Colonic mucosa (tissue), 4 donors: ENCODE measurements around the gene ATP6AP1. TPM values are rescaled to one million over a fixed set of nuclear protein-coding genes. Genes with fewer than 3 reads are reported as not detected.

Source experiments
- DNase-seq: peaks from one replicate; pipeline ENCODE4 v3.0.0-alpha.2; 2020
- H3K27ac ChIP-seq: fragments of 200-600 bp; one replicate; pipeline ENCODE4 v1.8.0; 2021
- H3K27me3 ChIP-seq: fragments of 200-600 bp; one replicate; pipeline ENCODE4 v1.8.0; 2021
- H3K36me3 ChIP-seq: fragments of 200-600 bp; one replicate; pipeline ENCODE4 v1.8.0; 2021
- H3K4me1 ChIP-seq: fragments of 200-600 bp; one replicate; pipeline ENCODE4 v1.8.0; 2021; ENCODE audit warnings: mild to moderate bottlenecking
- H3K4me3 ChIP-seq: fragments of 200-600 bp; one replicate; pipeline ENCODE4 v1.8.0; 2021
- H3K9ac ChIP-seq, 2 donors: one replicate each; pipeline ENCODE4 v1.7.0; 2013; ENCODE audit warnings: control low read depth in 2 of 2, low read depth in 2 of 2, low read length in 2 of 2
- H3K9me3 ChIP-seq: fragments of 200-600 bp; one replicate; pipeline ENCODE4 v1.8.0; 2021
- intact Hi-C: fragments of 100-400 bp; cut with DNase I; formaldehyde crosslinking; loops from one replicate; pipeline ENCODE4 v1.14.1; 2022
- total RNA-seq, 2 donors: library from RNA; stranded (reverse); fragmentation: NEBNext Ultra II Directional in 1 of 2; extraction: Animal tissue kit (Norgen Biotek cat#: 25700) in 1 of 2; gene quantifications; one replicate each; pipeline ENCODE4 v1.2.1, GENCODE V29; 2021
- TF ChIP-seq, protein P1 (sequence below): fragments of 200-600 bp; IDR thresholded peaks from one replicate; pipeline ENCODE4 v1.8.0; 2022; ENCODE audit warnings: antibody characterized with exemption, mild to moderate bottlenecking
- donor health status: healthy.
- donor health status: DM: no; HTN: no; CAD: no.
- donor health status: DM: no; HTN: no; CAD: no.

The ATP6AP1 gene
- total RNA-seq, 2 donors from 2014 or later: 86.3 to 96.9 TPM

DNA sequence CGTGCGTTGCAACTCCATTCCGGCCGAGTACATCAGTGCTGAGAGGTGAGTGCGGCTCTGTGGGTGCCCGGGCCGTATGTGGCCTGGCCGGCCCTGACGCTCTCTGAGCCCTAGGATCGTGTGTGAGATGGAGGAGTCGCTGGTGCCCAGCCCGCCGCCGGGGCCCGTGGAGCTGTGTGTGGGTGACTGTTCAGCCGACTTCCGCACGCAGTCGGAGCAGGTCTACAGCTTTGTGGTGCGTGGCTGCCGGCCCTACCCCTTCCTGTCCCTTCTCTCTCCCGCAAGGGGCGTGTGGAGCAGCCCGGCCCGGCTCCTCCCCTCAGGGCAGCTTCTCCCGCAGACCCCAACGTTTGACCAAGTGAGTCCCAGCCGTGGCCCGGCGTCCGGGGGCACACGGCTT, 37.6 kb downstream of the ATP6AP1 start:
- DNase-seq: no peak
- H3K27ac ChIP-seq: no peak overlapping the region
- no peak overlapping the region for H3K9ac ChIP-seq
- H3K4me3 ChIP-seq: no peak overlapping the region
- H3K36me3 ChIP-seq: no peaks in the 10 kb centered on the region
- H3K9me3 ChIP-seq: no peaks in the 10 kb centered on the region
- no peaks in the 10 kb centered on the region for H3K27me3 ChIP-seq
- TF ChIP-seq, protein P1, sequence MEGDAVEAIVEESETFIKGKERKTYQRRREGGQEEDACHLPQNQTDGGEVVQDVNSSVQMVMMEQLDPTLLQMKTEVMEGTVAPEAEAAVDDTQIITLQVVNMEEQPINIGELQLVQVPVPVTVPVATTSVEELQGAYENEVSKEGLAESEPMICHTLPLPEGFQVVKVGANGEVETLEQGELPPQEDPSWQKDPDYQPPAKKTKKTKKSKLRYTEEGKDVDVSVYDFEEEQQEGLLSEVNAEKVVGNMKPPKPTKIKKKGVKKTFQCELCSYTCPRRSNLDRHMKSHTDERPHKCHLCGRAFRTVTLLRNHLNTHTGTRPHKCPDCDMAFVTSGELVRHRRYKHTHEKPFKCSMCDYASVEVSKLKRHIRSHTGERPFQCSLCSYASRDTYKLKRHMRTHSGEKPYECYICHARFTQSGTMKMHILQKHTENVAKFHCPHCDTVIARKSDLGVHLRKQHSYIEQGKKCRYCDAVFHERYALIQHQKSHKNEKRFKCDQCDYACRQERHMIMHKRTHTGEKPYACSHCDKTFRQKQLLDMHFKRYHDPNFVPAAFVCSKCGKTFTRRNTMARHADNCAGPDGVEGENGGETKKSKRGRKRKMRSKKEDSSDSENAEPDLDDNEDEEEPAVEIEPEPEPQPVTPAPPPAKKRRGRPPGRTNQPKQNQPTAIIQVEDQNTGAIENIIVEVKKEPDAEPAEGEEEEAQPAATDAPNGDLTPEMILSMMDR: no peak
- H3K4me1 ChIP-seq: no peaks in the 10 kb centered on the region
- intact Hi-C loops: no loop called here

DNA sequence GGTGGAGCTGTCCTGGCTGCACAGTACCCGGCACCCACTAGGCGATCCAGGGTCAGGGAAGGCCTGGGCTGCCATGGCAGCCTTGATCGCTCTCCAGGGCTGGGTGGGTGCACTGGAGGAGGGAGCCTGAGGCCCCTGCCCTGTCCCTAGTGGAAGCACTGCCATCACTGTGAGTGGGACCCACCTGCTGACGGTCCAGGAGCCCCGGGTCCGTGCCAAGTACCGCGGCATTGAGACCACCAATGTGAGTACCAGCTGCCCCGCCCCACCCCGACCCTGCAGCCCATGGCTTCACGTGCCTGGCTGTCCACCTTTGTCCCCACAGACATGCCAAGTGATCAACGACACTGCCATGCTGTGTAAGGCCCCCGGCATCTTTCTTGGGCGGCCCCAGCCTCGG, 38.4 kb downstream of the ATP6AP1 start:
- TF ChIP-seq, protein P1: no peak
- Histone ChIP-seq H3K9ac (no peak overlapping the region), H3K4me3 (no peak overlapping the region), H3K4me1 (no peaks in the 10 kb centered on the region), H3K27me3 (no peaks in the 10 kb centered on the region), H3K36me3 (no peaks in the 10 kb centered on the region), H3K9me3 (no peaks in the 10 kb centered on the region), H3K27ac (no peak overlapping the region)
- intact Hi-C loops: no loop called here
- no peak for DNase-seq

DNA sequence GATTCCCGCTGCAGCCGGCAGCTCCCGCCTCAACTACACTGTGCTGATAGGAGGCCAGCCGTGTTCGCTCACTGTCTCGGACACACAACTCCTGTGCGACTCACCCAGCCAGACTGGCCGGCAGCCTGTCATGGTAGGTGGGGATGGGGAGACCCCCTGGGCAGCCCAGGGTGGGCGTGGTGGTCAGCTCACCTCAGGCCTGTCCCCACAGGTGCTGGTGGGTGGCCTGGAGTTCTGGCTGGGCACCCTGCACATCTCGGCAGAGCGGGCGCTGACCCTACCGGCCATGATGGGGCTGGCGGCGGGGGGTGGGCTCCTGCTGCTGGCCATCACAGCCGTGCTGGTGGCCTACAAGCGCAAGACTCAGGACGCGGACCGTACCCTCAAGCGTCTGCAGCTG, 39.1 kb downstream of the ATP6AP1 start:
- Histone ChIP-seq H3K4me1 (no peaks in the 10 kb centered on the region), H3K36me3 (no peaks in the 10 kb centered on the region), H3K27me3 (no peaks in the 10 kb centered on the region), H3K9ac (no peak overlapping the region), H3K4me3 (no peak overlapping the region), H3K27ac (no peak overlapping the region), H3K9me3 (no peaks in the 10 kb centered on the region)
- TF ChIP-seq, protein P1: no peak
- no peak for DNase-seq
- intact Hi-C loops: no loop called here

DNA sequence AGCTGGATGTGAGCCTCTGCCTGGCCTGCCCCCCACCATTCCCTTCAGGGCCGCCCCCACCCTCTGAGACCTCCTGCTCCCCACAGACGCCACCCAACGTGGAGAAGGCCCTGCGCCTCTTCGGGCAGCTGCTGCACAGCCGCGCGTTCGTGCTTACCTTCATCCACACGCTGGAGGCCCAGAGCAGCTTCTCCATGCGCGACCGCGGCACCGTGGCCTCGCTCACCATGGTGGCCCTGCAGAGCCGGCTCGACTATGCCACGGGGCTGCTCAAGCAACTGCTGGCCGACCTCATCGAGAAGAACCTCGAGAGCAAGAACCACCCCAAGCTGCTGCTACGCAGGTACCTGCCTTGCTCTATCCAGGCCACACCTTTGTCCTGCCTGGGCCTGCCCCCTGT, 39.7 kb downstream of the ATP6AP1 start:
- Histone ChIP-seq H3K27me3 (no peaks in the 10 kb centered on the region), H3K9me3 (no peaks in the 10 kb centered on the region), H3K4me1 (no peaks in the 10 kb centered on the region), H3K4me3 (no peak overlapping the region), H3K27ac (no peak overlapping the region), H3K36me3 (no peaks in the 10 kb centered on the region), H3K9ac (no peak overlapping the region)
- TF ChIP-seq, protein P1: no peak
- no peak for DNase-seq
- intact Hi-C loops: no loop called here

DNA sequence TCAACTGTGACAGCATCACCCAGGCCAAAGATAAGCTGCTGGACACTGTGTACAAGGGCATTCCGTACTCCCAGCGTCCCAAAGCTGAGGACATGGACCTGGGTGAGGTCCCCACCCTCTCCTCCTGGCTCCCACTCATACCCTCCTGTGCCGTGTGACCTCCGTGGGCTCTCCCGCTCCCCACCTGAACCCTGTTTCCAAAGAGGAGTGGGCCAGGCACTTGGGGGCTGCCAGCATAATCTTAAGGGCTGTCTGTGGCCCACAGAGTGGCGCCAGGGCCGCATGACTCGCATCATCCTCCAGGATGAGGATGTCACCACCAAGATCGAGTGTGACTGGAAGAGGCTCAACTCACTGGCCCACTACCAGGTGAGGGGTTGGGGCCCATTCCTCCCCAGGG, 40.6 kb downstream of the ATP6AP1 start:
- TF ChIP-seq, protein P1: no peak
- H3K4me3 ChIP-seq: no peak overlapping the region
- no peak overlapping the region for H3K27ac ChIP-seq
- H3K9me3 ChIP-seq: no peaks in the 10 kb centered on the region
- H3K36me3 ChIP-seq: no peaks in the 10 kb centered on the region
- H3K4me1 ChIP-seq: no peaks in the 10 kb centered on the region
- intact Hi-C loops: no loop called here
- DNase-seq: no peak
- H3K27me3 ChIP-seq: no peaks in the 10 kb centered on the region
- H3K9ac ChIP-seq: no peak overlapping the region

DNA sequence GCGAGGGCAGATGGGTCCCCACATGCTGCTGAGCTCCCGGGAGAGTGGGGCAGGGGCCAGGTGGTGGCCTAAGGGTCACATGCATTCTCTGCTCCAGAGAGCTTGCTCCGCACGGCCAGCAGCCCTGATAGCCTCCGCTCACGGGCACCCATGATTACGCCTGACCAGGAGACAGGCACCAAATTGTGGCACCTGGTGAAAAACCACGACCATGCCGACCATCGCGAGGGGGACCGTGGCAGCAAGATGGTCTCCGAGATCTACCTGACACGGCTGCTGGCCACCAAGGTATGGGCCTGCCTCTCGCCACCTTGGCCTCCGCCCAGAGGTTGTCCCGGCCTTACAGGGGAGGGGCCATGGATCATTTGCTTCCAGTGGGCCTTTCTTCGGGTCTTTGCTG, 41.4 kb downstream of the ATP6AP1 start:
- intact Hi-C loops: no loop called here
- no peaks in the 10 kb centered on the region for H3K27me3 ChIP-seq
- no peaks in the 10 kb centered on the region for H3K4me1 ChIP-seq
- no peak for DNase-seq
- H3K27ac ChIP-seq: no peak overlapping the region
- H3K4me3 ChIP-seq: no peak overlapping the region
- no peaks in the 10 kb centered on the region for H3K36me3 ChIP-seq
- no peak overlapping the region for H3K9ac ChIP-seq
- H3K9me3 ChIP-seq: no peaks in the 10 kb centered on the region
- TF ChIP-seq, protein P1: no peak
